ENCODE data around the gene RSL24D1. TPM values are rescaled to one million over a fixed set of nuclear protein-coding genes. Genes with fewer than 3 reads are reported as not detected.

RSL24D1 gene
- total and polyA plus RNA-seq, 7 experiments from 2014 or later: 65.0 to 128 (median 110) TPM

- peaks cover 0 to 37% (median 8%) of the 10 kb centered on the region in 7 donors for H3K4me1 Mint-ChIP-seq
- Histone ChIP-seq H3K27ac (ENCODE audit: low read depth, low read length) (no peak overlapping the region), H3K4me3 (ENCODE audit: low read length) (no peak overlapping the region), H3K27me3 (ENCODE audit: control insufficient read depth in 2 of 2, insufficient read depth in 2 of 2, low read length in 2 of 2) (no peaks in the 10 kb centered on the region), H3K4me1 (ENCODE audit: control insufficient read depth in 2 of 2, insufficient read depth in 2 of 2, low read length in 2 of 2) (peaks cover 0 to 12% of the 10 kb centered on the region in 2 donors), H3K9me3 (ENCODE audit: control insufficient read depth in 2 of 3, low read length in 3 of 3) (no peaks in the 10 kb centered on the region), H3K36me3 (ENCODE audit: control insufficient read depth in 2 of 3, insufficient read depth in 3 of 3, low read length in 3 of 3) (peaks cover 0 to 12% (median 0%) of the 10 kb centered on the region in 3 experiments)
- peaks cover 5 to 33% (median 24%) of the 10 kb centered on the region in 5 donors for H3K36me3 Mint-ChIP-seq
- H3K4me3 Mint-ChIP-seq: no peak overlapping the region
- H3K27ac Mint-ChIP-seq: no peak overlapping the region
- intact Hi-C loops (cut with micrococcal nuclease): no loop called here
- ChIA-PET CTCF (interaction anchor here (0.5 kb wide), 1 partner anchor 285 kb away, joined by 3 read pairs; no protein-coding TSS in a partner anchor), POLR2A (no interaction called here)
- H3K9me3 Mint-ChIP-seq: no peaks in the 10 kb centered on the region
- DNase-seq: no peak
- no peak for ATAC-seq
- H3K27me3 Mint-ChIP-seq: no peaks in the 10 kb centered on the region
Observed at GRCh38 chr15:55231455-55231854, 34.7 kb upstream of the RSL24D1 start.

GRCh38 chr15:55230953-55231352, 34.2 kb upstream of the RSL24D1 start:
- Histone ChIP-seq H3K4me3 (ENCODE audit: low read length) (no peak overlapping the region), H3K27me3 (ENCODE audit: control insufficient read depth in 2 of 2, insufficient read depth in 2 of 2, low read length in 2 of 2) (no peaks in the 10 kb centered on the region), H3K27ac (ENCODE audit: low read depth, low read length) (no peak overlapping the region), H3K36me3 (ENCODE audit: control insufficient read depth in 2 of 3, insufficient read depth in 3 of 3, low read length in 3 of 3) (peaks cover 0 to 12% (median 0%) of the 10 kb centered on the region in 3 experiments), H3K4me1 (ENCODE audit: control insufficient read depth in 2 of 2, insufficient read depth in 2 of 2, low read length in 2 of 2) (peaks cover 0 to 12% of the 10 kb centered on the region in 2 donors), H3K9me3 (ENCODE audit: control insufficient read depth in 2 of 3, low read length in 3 of 3) (no peaks in the 10 kb centered on the region)
- ATAC-seq: no peak
- no peaks in the 10 kb centered on the region for H3K9me3 Mint-ChIP-seq
- no peaks in the 10 kb centered on the region for H3K27me3 Mint-ChIP-seq
- H3K4me3 Mint-ChIP-seq: peak overlapping the region in 1 of 10 donors; percentile 20
- ChIA-PET POLR2A (interaction anchor here (1.3 kb wide), 1 partner anchor 10 kb away, joined by 3 read pairs; no protein-coding TSS in a partner anchor), CTCF (interaction anchor here (0.6 kb wide), 1 partner anchor 65 kb away, joined by 3 read pairs; no protein-coding TSS in a partner anchor)
- peaks cover 5 to 33% (median 24%) of the 10 kb centered on the region in 5 donors for H3K36me3 Mint-ChIP-seq
- no peak overlapping the region for H3K27ac Mint-ChIP-seq
- H3K4me1 Mint-ChIP-seq: peaks cover under 1 to 37% (median 8%) of the 10 kb centered on the region in 7 donors
- intact Hi-C loops (cut with micrococcal nuclease): loop anchor here in 1 of 2 donors (1.0 kb wide), 1 partner anchor 10 kb away; no protein-coding TSS in a partner anchor
- no peak for DNase-seq

GRCh38 chr15:55230051-55230670, 33.4 kb upstream of the RSL24D1 start:
- Histone ChIP-seq H3K4me1 (ENCODE audit: control insufficient read depth in 2 of 2, insufficient read depth in 2 of 2, low read length in 2 of 2) (peaks cover 3 to 15% of the 10 kb centered on the region in 2 donors), H3K27ac (ENCODE audit: low read depth, low read length) (no peak overlapping the region), H3K27me3 (ENCODE audit: control insufficient read depth in 2 of 2, insufficient read depth in 2 of 2, low read length in 2 of 2) (no peaks in the 10 kb centered on the region), H3K36me3 (ENCODE audit: control insufficient read depth in 2 of 3, insufficient read depth in 3 of 3, low read length in 3 of 3) (peaks cover 0 to 12% (median 0%) of the 10 kb centered on the region in 3 experiments), H3K9me3 (ENCODE audit: control insufficient read depth in 2 of 3, low read length in 3 of 3) (no peaks in the 10 kb centered on the region), H3K4me3 (ENCODE audit: low read length) (no peak overlapping the region)
- Mint-ChIP-seq H3K27me3 (no peaks in the 10 kb centered on the region), H3K27ac (peak overlapping the region in 4 of 9 donors; percentile 9 to 61 (median 24)), H3K9me3 (no peaks in the 10 kb centered on the region), H3K4me1 (peaks cover 8 to 37% (median 16%) of the 10 kb centered on the region in 7 donors), H3K36me3 (peaks cover 5 to 28% (median 21%) of the 10 kb centered on the region in 5 donors), H3K4me3 (peak overlapping the region in 2 of 10 donors; percentile 22 to 62)
- DNase-seq: no peak
- no peak for ATAC-seq
- intact Hi-C loops (cut with micrococcal nuclease): loop anchor here in 1 of 2 donors (1.0 kb wide), 1 partner anchor 9 kb away; no protein-coding TSS in a partner anchor
- CTCF ChIA-PET: interaction anchor here (0.6 to 1.6 kb wide), 2 partner anchors 61 to 65 kb away, joined by 3 to 4 read pairs; no protein-coding TSS in a partner anchor
- POLR2A ChIA-PET: interaction anchor here (1.3 kb wide), 1 partner anchor 9 kb away, joined by 3 read pairs; no protein-coding TSS in a partner anchor

GRCh38 chr15:55226127-55226526, 29.4 kb upstream of the RSL24D1 start:
- H3K27ac ChIP-seq (ENCODE audit: low read depth, low read length): no peak overlapping the region
- H3K4me1 ChIP-seq (ENCODE audit: control insufficient read depth in 2 of 2, insufficient read depth in 2 of 2, low read length in 2 of 2): peaks cover 40 to 50% of the 10 kb centered on the region in 2 donors
- Mint-ChIP-seq H3K9me3 (no peaks in the 10 kb centered on the region), H3K4me1 (peaks cover 35 to 60% (median 53%) of the 10 kb centered on the region in 7 donors), H3K36me3 (peaks cover 3 to 31% (median 5%) of the 10 kb centered on the region in 5 donors), H3K27me3 (no peaks in the 10 kb centered on the region), H3K4me3 (no peak overlapping the region), H3K27ac (no peak overlapping the region)
- no peaks in the 10 kb centered on the region for H3K9me3 ChIP-seq (ENCODE audit: control insufficient read depth in 2 of 3, low read length in 3 of 3)
- intact Hi-C loops (cut with micrococcal nuclease): no loop called here
- no peak for ATAC-seq
- no peak overlapping the region for H3K4me3 ChIP-seq (ENCODE audit: low read length)
- peaks cover 0 to 12% (median 0%) of the 10 kb centered on the region in 3 experiments for H3K36me3 ChIP-seq (ENCODE audit: control insufficient read depth in 2 of 3, insufficient read depth in 3 of 3, low read length in 3 of 3)
- CTCF ChIA-PET: no interaction called here
- H3K27me3 ChIP-seq (ENCODE audit: control insufficient read depth in 2 of 2, insufficient read depth in 2 of 2, low read length in 2 of 2): no peaks in the 10 kb centered on the region
- no peak for DNase-seq
- POLR2A ChIA-PET: no interaction called here

GRCh38 chr15:55224892-55225291, 28.2 kb upstream of the RSL24D1 start:
- DNase-seq (peak in 6 of 9 donors; percentile 27 to 50 (median 30)), ATAC-seq (peak; percentile 82)
- Mint-ChIP-seq H3K27me3 (no peaks in the 10 kb centered on the region), H3K4me3 (peak overlapping the region in 7 of 10 donors; percentile 18 to 57 (median 47)), H3K4me1 (peaks cover 38 to 56% (median 54%) of the 10 kb centered on the region in 7 donors), H3K27ac (peak overlapping the region in 7 of 9 donors; percentile 8 to 70 (median 46)), H3K9me3 (no peaks in the 10 kb centered on the region), H3K36me3 (peaks cover 3 to 26% (median 5%) of the 10 kb centered on the region in 5 donors)
- no peak overlapping the region for H3K4me3 ChIP-seq (ENCODE audit: low read length)
- H3K9me3 ChIP-seq (ENCODE audit: control insufficient read depth in 2 of 3, low read length in 3 of 3): no peaks in the 10 kb centered on the region
- H3K36me3 ChIP-seq (ENCODE audit: control insufficient read depth in 2 of 3, insufficient read depth in 3 of 3, low read length in 3 of 3): peaks cover 0 to 12% (median 0%) of the 10 kb centered on the region in 3 experiments
- H3K27me3 ChIP-seq (ENCODE audit: control insufficient read depth in 2 of 2, insufficient read depth in 2 of 2, low read length in 2 of 2): no peaks in the 10 kb centered on the region
- intact Hi-C loops (cut with micrococcal nuclease): loop anchor here in 1 of 2 donors (2.0 kb wide), 1 partner anchor 30 kb away; no protein-coding TSS in a partner anchor
- CTCF ChIA-PET: no interaction called here
- POLR2A ChIA-PET: no interaction called here
- peaks cover 40 to 47% of the 10 kb centered on the region in 2 donors for H3K4me1 ChIP-seq (ENCODE audit: control insufficient read depth in 2 of 2, insufficient read depth in 2 of 2, low read length in 2 of 2)
- no peak overlapping the region for H3K27ac ChIP-seq (ENCODE audit: low read depth, low read length)

- peak overlapping the region; percentile 7 for H3K4me3 ChIP-seq (ENCODE audit: low read length)
- Mint-ChIP-seq H3K27ac (peak overlapping the region in 6 of 9 donors; percentile 0 to 65 (median 21)), H3K4me1 (peaks cover 44 to 70% (median 49%) of the 10 kb centered on the region in 7 donors), H3K27me3 (no peaks in the 10 kb centered on the region), H3K36me3 (peaks cover 0 to 35% (median 3%) of the 10 kb centered on the region in 5 donors), H3K9me3 (no peaks in the 10 kb centered on the region), H3K4me3 (peak overlapping the region; percentile 39 to 69 (median 57))
- peaks cover 43 to 54% of the 10 kb centered on the region in 2 donors for H3K4me1 ChIP-seq (ENCODE audit: control insufficient read depth in 2 of 2, insufficient read depth in 2 of 2, low read length in 2 of 2)
- no peaks in the 10 kb centered on the region for H3K27me3 ChIP-seq (ENCODE audit: control insufficient read depth in 2 of 2, insufficient read depth in 2 of 2, low read length in 2 of 2)
- POLR2A ChIA-PET: interaction anchor here (0.9 to 2.3 kb wide), 2 partner anchors 25 to 45 kb away, joined by 5 to 11 read pairs; partner anchors contain the start of gene RSL24D1
- CTCF ChIA-PET: interaction anchor here (1.1 kb wide), 1 partner anchor 217 kb away, joined by 4 read pairs; no protein-coding TSS in a partner anchor
- DNase-seq: peak in 1 of 9 donors; percentile 8
- intact Hi-C loops (cut with micrococcal nuclease): no loop called here
- no peaks in the 10 kb centered on the region for H3K9me3 ChIP-seq (ENCODE audit: control insufficient read depth in 2 of 3, low read length in 3 of 3)
- no peak overlapping the region for H3K27ac ChIP-seq (ENCODE audit: low read depth, low read length)
- H3K36me3 ChIP-seq (ENCODE audit: control insufficient read depth in 2 of 3, insufficient read depth in 3 of 3, low read length in 3 of 3): peaks cover 0 to 5% (median 0%) of the 10 kb centered on the region in 3 experiments
- peak; percentile 62 for ATAC-seq
Observed at GRCh38 chr15:55222588-55222987, 25.8 kb upstream of the RSL24D1 start.

Data from naive thymus-derived CD4-positive, alpha-beta T cell (primary cell).